Articular chondrocyte of knee joint (primary cell): ENCODE measurements around the gene ZSCAN30. TPM values are rescaled to one million over a fixed set of nuclear protein-coding genes. Genes with fewer than 3 reads are reported as not detected.

Source experiments
- total RNA-seq: library from RNA; depleted of rRNA; stranded (reverse); fragments of >200 nt; gene quantifications from 2 replicates; pipeline ENCODE4 v1.2.3, GENCODE V29; 2012

The ZSCAN30 gene
- 29.9 and 38.6 TPM in 2 replicates for total RNA-seq

GRCh38 chr18:35290094-35290735 is at the start of gene ZSCAN30:
ZSCAN30 (minus strand) TSS chr18:35290229; CDS start chr18:35264352, 25,877 bp downstream.

GRCh38 chr18:35240664-35241447 is 49.2 kb downstream of the ZSCAN30 start, which contains the start of gene ZNF397:
ZNF397 (plus strand) TSS chr18:35241034; CDS start chr18:35242471, 1,437 bp downstream.

Other genes starting within 250 kb of the ZSCAN30 start
- 37.9 and 41.7 TPM in 2 replicates for gene MAPRE2, start 248.8 kb downstream of the ZSCAN30 start, total RNA-seq
- gene ZNF397, start 49.2 kb downstream of the ZSCAN30 start, total RNA-seq: 21.7 and 26.5 TPM in 2 replicates
- gene ZNF24, start 54.2 kb upstream of the ZSCAN30 start, total RNA-seq: 34.2 and 38.2 TPM in 2 replicates
- gene ZNF396, start 87.1 kb upstream of the ZSCAN30 start, total RNA-seq: 3.4 and 4.5 TPM in 2 replicates
- 11.9 and 12.4 TPM in 2 replicates for gene INO80C, start 207.7 kb upstream of the ZSCAN30 start, total RNA-seq